ENCODE data around the gene OPN5. TPM values are rescaled to one million over a fixed set of nuclear protein-coding genes. Genes with fewer than 3 reads are reported as not detected.

The OPN5 gene
- total RNA-seq, 4 donors from 2014 or later, result not detected

GRCh38 chr6:47865206-47865605 is 83.4 kb downstream of the OPN5 start:
- DNase-seq (ENCODE audit: low spot score in 2 of 2), result no peak
- 28 to 56% methylated on average over 2 of the region's 2 CpGs for WGBS, 2 donors
- TF ChIP-seq CTCF (IDR thresholded peaks at IDR 0.05), result no peak
- TF ChIP-seq POLR2A (IDR thresholded peaks at IDR 0.05), result no peak
- no peak overlapping the region for H3K4me3 ChIP-seq (ENCODE audit: low read depth, poor library complexity, severe bottlenecking)
- intact Hi-C loops (cut with DNase I; ENCODE audit: low total_unique reads), result no loop called here

GRCh38 chr6:47875593-47875992 is 93.8 kb downstream of the OPN5 start:
- no peak for DNase-seq (ENCODE audit: low spot score in 2 of 2)
- intact Hi-C loops (cut with DNase I; ENCODE audit: low total_unique reads), result no loop called here
- TF ChIP-seq POLR2A (IDR thresholded peaks at IDR 0.05) (no peak), CTCF (IDR thresholded peaks at IDR 0.05) (no peak)
- no peak overlapping the region for H3K4me3 ChIP-seq (ENCODE audit: low read depth, poor library complexity, severe bottlenecking)
- 87 to 90% methylated on average over 1 of the region's 1 CpG for WGBS, 2 donors

Other genes with a start within 250 kb of the OPN5 start
- gene ADGRF4, start 83.5 kb upstream of the OPN5 start, total RNA-seq, result 10 to 100 TPM; 53.5 to 60.1 (median 58.3) TPM